ENCODE data around the gene INTS6L.

The INTS6L gene

GRCh38 chrX:135494453-135494852 lies 26.0 kb upstream of the INTS6L start:
- H3K9ac ChIP-seq = no peak overlapping the region
- no peak overlapping the region for H3K4me2 ChIP-seq
- no peak overlapping the region for H3K27ac ChIP-seq
- no peaks in the 10 kb centered on the region for H3K36me3 ChIP-seq
- no peak for TF ChIP-seq Cebpa-rat (IDR thresholded peaks at IDR 0.05)
- peaks cover 0 to 6% (median 0%) of the 10 kb centered on the region in 11 experiments; a peak in 4 of 22 replicates for H4K20me1 ChIP-seq
- H3K4me1 ChIP-seq = 0 out of 20 replicates have a peak, but pooled peaks cover 0 to under 1% (median 0%) of the 10 kb centered on the region in 10 experiments
- H3K9me3 ChIP-seq (replicated peaks in 1 of 11) = no peaks in the 10 kb centered on the region
- no peak overlapping the region for H3K4me3 ChIP-seq
- peaks cover 84 to 100% (median 96%) of the 10 kb centered on the region in 11 experiments for H3K27me3 ChIP-seq

- Histone ChIP-seq H3K27me3 (peaks cover 95 to 100% (median 98%) of the 10 kb centered on the region in 11 experiments), H3K36me3 (no peaks in the 10 kb centered on the region), H4K20me1 (peaks cover 0 to 6% (median 0%) of the 10 kb centered on the region in 11 experiments; a peak in 4 of 22 replicates), H3K9ac (no peak overlapping the region), H3K4me2 (no peak overlapping the region), H3K27ac (no peak overlapping the region), H3K4me1 (no peaks in the 10 kb centered on the region), H3K4me3 (no peak overlapping the region), H3K9me3 (replicated peaks in 1 of 11) (no peaks in the 10 kb centered on the region)
- TF ChIP-seq Cebpa-rat (IDR thresholded peaks at IDR 0.05) = no peak
Measured at GRCh38 chrX:135497736-135498135, 22.7 kb upstream of the INTS6L start.

- TF ChIP-seq Cebpa-rat (IDR thresholded peaks at IDR 0.05) = no peak
Measured at GRCh38 chrX:135498236-135498635, 22.2 kb upstream of the INTS6L start.

GRCh38 chrX:135505351-135505750 lies 15.1 kb upstream of the INTS6L start:
- Histone ChIP-seq H3K27me3 (peaks cover 84 to 100% (median 92%) of the 10 kb centered on the region in 11 experiments), H3K4me3 (no peak overlapping the region), H3K36me3 (no peaks in the 10 kb centered on the region), H3K9me3 (replicated peaks in 1 of 11) (0 out of 22 replicates have a peak, but pooled peaks cover 0 to 3% (median 0%) of the 10 kb centered on the region in 11 experiments), H3K27ac (no peak overlapping the region), H3K4me1 (no peaks in the 10 kb centered on the region), H3K9ac (no peak overlapping the region), H4K20me1 (no peaks in the 10 kb centered on the region; a peak in 1 of 22 replicates), H3K4me2 (no peak overlapping the region)
- TF ChIP-seq Cebpa-rat (IDR thresholded peaks at IDR 0.05) = no peak

More at GRCh38 chrX:135498236-135498635, 22.2 kb upstream of the INTS6L start:
- Histone ChIP-seq H4K20me1 (peaks cover 0 to 5% (median 0%) of the 10 kb centered on the region in 11 experiments; a peak in 4 of 22 replicates), H3K4me3 (no peak overlapping the region), H3K4me1 (no peaks in the 10 kb centered on the region), H3K4me2 (no peak overlapping the region), H3K9ac (no peak overlapping the region), H3K9me3 (replicated peaks in 1 of 11) (no peaks in the 10 kb centered on the region), H3K27me3 (peaks cover 96 to 100% (median 99%) of the 10 kb centered on the region in 11 experiments), H3K27ac (no peak overlapping the region), H3K36me3 (no peaks in the 10 kb centered on the region)

- peaks cover 84 to 100% (median 92%) of the 10 kb centered on the region in 11 experiments for H3K27me3 ChIP-seq
- H3K4me2 ChIP-seq = no peak overlapping the region
- H3K4me1 ChIP-seq = peaks cover 9 to 22% (median 12%) of the 10 kb centered on the region in 10 experiments; a peak in 19 of 20 replicates
- TF ChIP-seq Cebpa-rat (IDR thresholded peaks at IDR 0.05) = no peak
- H3K36me3 ChIP-seq = no peaks in the 10 kb centered on the region
- no peaks in the 10 kb centered on the region for H3K9me3 ChIP-seq (replicated peaks in 1 of 11)
- H3K9ac ChIP-seq = no peak overlapping the region
- H3K4me3 ChIP-seq = no peak overlapping the region
- peaks cover 0 to 4% (median 0%) of the 10 kb centered on the region in 11 experiments; a peak in 1 of 22 replicates for H4K20me1 ChIP-seq
- H3K27ac ChIP-seq = no peak overlapping the region
Measured at GRCh38 chrX:135509885-135510284, 10.6 kb upstream of the INTS6L start.

- H3K27me3 ChIP-seq = peaks cover 81 to 100% (median 94%) of the 10 kb centered on the region in 11 experiments
- peaks cover 0 to 4% (median 0%) of the 10 kb centered on the region in 11 experiments; a peak in 1 of 22 replicates for H4K20me1 ChIP-seq
- no peak overlapping the region for H3K4me3 ChIP-seq
- TF ChIP-seq Cebpa-rat (IDR thresholded peaks at IDR 0.05) = no peak
- peak overlapping the region in 4 of 11 experiments; percentile 3 to 39 (median 17); a peak in 2 of 22 replicates for H3K27ac ChIP-seq
- H3K36me3 ChIP-seq = no peaks in the 10 kb centered on the region
- no peak overlapping the region for H3K9ac ChIP-seq
- peaks cover 9 to 33% (median 12%) of the 10 kb centered on the region in 10 experiments; a peak in 19 of 20 replicates for H3K4me1 ChIP-seq
- no peaks in the 10 kb centered on the region for H3K9me3 ChIP-seq (replicated peaks in 1 of 11)
- peak overlapping the region; percentile 18 to 72 (median 47); a peak in 21 of 22 replicates for H3K4me2 ChIP-seq
Measured at GRCh38 chrX:135512508-135513129, 7.8 kb upstream of the INTS6L start.

- Histone ChIP-seq H3K4me2 (peak overlapping the region; percentile 18 to 72 (median 47); a peak in 21 of 22 replicates), H3K27me3 (peaks cover 81 to 100% (median 94%) of the 10 kb centered on the region in 11 experiments)
Measured at GRCh38 chrX:135513130-135513515, 7.3 kb upstream of the INTS6L start.

GRCh38 chrX:135516376-135516775 lies 4.1 kb upstream of the INTS6L start:
- Histone ChIP-seq H3K27ac (no peak overlapping the region), H3K27me3 (peaks cover 69 to 95% (median 78%) of the 10 kb centered on the region in 11 experiments), H3K9ac (no peak overlapping the region), H3K4me2 (no peak overlapping the region), H3K4me3 (no peak overlapping the region), H3K4me1 (peaks cover 9 to 33% (median 17%) of the 10 kb centered on the region in 10 experiments; a peak in 19 of 20 replicates), H3K9me3 (replicated peaks in 1 of 11) (no peaks in the 10 kb centered on the region), H3K36me3 (no peaks in the 10 kb centered on the region), H4K20me1 (peaks cover 0 to 4% (median 0%) of the 10 kb centered on the region in 11 experiments; a peak in 1 of 22 replicates)
- no peak for TF ChIP-seq Cebpa-rat (IDR thresholded peaks at IDR 0.05)

More at GRCh38 chrX:135513130-135513515, 7.3 kb upstream of the INTS6L start:
- Histone ChIP-seq H3K9me3 (replicated peaks in 1 of 11) (no peaks in the 10 kb centered on the region), H3K27ac (peak overlapping the region in 3 of 11 experiments; percentile 3 to 39 (median 27); a peak in 2 of 22 replicates), H3K4me3 (no peak overlapping the region), H3K36me3 (no peaks in the 10 kb centered on the region), H3K4me1 (peaks cover 9 to 33% (median 12%) of the 10 kb centered on the region in 10 experiments; a peak in 19 of 20 replicates), H4K20me1 (peaks cover 0 to 4% (median 0%) of the 10 kb centered on the region in 11 experiments; a peak in 1 of 22 replicates), H3K9ac (no peak overlapping the region)
- no peak for TF ChIP-seq Cebpa-rat (IDR thresholded peaks at IDR 0.05)

- Histone ChIP-seq H3K27me3 (peaks cover 64 to 92% (median 76%) of the 10 kb centered on the region in 11 experiments), H3K4me2 (no peak overlapping the region), H3K27ac (no peak overlapping the region), H3K4me3 (no peak overlapping the region), H3K9ac (no peak overlapping the region), H3K36me3 (no peaks in the 10 kb centered on the region), H3K9me3 (replicated peaks in 1 of 11) (no peaks in the 10 kb centered on the region), H3K4me1 (peaks cover 7 to 25% (median 14%) of the 10 kb centered on the region in 10 experiments), H4K20me1 (0 out of 22 replicates have a peak, but pooled peaks cover 0 to 2% (median 0%) of the 10 kb centered on the region in 11 experiments)
- no peak for TF ChIP-seq Cebpa-rat (IDR thresholded peaks at IDR 0.05)
Measured at GRCh38 chrX:135518161-135518560, 2.3 kb upstream of the INTS6L start.

Data from BLaER1 treated with 17β-estradiol and CSF1 and Interleukin-3, amounts not matched to agents 10 nM and 100 nM (cell line).